Measurements from ENCODE around the gene SLC8A2.
A peak's percentile ranks its signal among the peaks of the same experiment; 100 is the strongest.

Gene SLC8A2

GRCh38 chr19:47459477-47459876 lies 12.2 kb downstream of the SLC8A2 start:
- DNase-seq (ENCODE audit: low spot score): no peak

GRCh38 chr19:47458672-47459071 lies 13.0 kb downstream of the SLC8A2 start:
- no peak for DNase-seq (ENCODE audit: low spot score)

GRCh38 chr19:47456721-47457474 lies 14.8 kb downstream of the SLC8A2 start:
- no peak for DNase-seq (ENCODE audit: low spot score)

GRCh38 chr19:47450478-47450877 lies 21.2 kb downstream of the SLC8A2 start:
- DNase-seq (ENCODE audit: low spot score): no peak

- DNase-seq (ENCODE audit: low spot score): no peak
These were observed 23.3 kb downstream of the SLC8A2 start for GRCh38 chr19:47448360-47448727.

- peak; percentile 79 for DNase-seq (ENCODE audit: low spot score)
These were observed 24.0 kb downstream of the SLC8A2 start for GRCh38 chr19:47447470-47448359.

- peak; percentile 47 for DNase-seq (ENCODE audit: low spot score)
These were observed 24.9 kb downstream of the SLC8A2 start for GRCh38 chr19:47446534-47447469.

GRCh38 chr19:47445937-47446402 lies 25.7 kb downstream of the SLC8A2 start:
- peak; percentile 32 for DNase-seq (ENCODE audit: low spot score)

GRCh38 chr19:47445527-47445926 lies 26.2 kb downstream of the SLC8A2 start:
- no peak for DNase-seq (ENCODE audit: low spot score)

GRCh38 chr19:47444388-47444821 lies 27.3 kb downstream of the SLC8A2 start:
- DNase-seq (ENCODE audit: low spot score): no peak

GRCh38 chr19:47443331-47443730 lies 28.4 kb downstream of the SLC8A2 start:
- DNase-seq (ENCODE audit: low spot score): no peak

GRCh38 chr19:47438793-47439220 lies 32.9 kb downstream of the SLC8A2 start:
- DNase-seq (ENCODE audit: low spot score): no peak

- DNase-seq (ENCODE audit: low spot score): no peak
These were observed 34.2 kb downstream of the SLC8A2 start for GRCh38 chr19:47437500-47437899.

GRCh38 chr19:47436712-47437401 lies 34.8 kb downstream of the SLC8A2 start:
- DNase-seq (ENCODE audit: low spot score): peak; percentile 85

GRCh38 chr19:47435883-47436417 lies 35.7 kb downstream of the SLC8A2 start:
- no peak for DNase-seq (ENCODE audit: low spot score)

- no peak for DNase-seq (ENCODE audit: low spot score)
These were observed 36.5 kb downstream of the SLC8A2 start for GRCh38 chr19:47435196-47435595.

GRCh38 chr19:47434088-47434487 lies 37.6 kb downstream of the SLC8A2 start:
- DNase-seq (ENCODE audit: low spot score): no peak

- DNase-seq (ENCODE audit: low spot score): no peak
These were observed 38.6 kb downstream of the SLC8A2 start for GRCh38 chr19:47433121-47433520.

GRCh38 chr19:47432499-47432898 lies 39.2 kb downstream of the SLC8A2 start:
- DNase-seq (ENCODE audit: low spot score): no peak

- no peak for DNase-seq (ENCODE audit: low spot score)
These were observed 39.6 kb downstream of the SLC8A2 start for GRCh38 chr19:47432091-47432490.
